SK-N-SH (cell line): ENCODE data around the gene PCP4L1. TPM values are rescaled to one million over a fixed set of nuclear protein-coding genes. Genes with fewer than 3 reads are reported as not detected.

ENCODE experiments used
- CTCF ChIA-PET: fragments of 300-600, 350-600 bp; formaldehyde crosslinking; extraction: SDS; loops from one replicate; lab custom pipeline; 2021; lab: Yijun Ruan, JAX
- POLR2A ChIA-PET: fragments of 350-600 bp; sonication (Branson Sonifier 250); formaldehyde crosslinking; extraction: SDS; loops from one replicate; lab custom pipeline; 2020; ENCODE audit warnings: antibody characterized with exemption, inconsistent platforms; lab: Yijun Ruan, JAX
- DNase-seq: peaks from one replicate; pipeline ENCODE4 v3.0.0; 2012
- H2AFZ ChIP-seq: fragments of 200-600 bp; sonication (generic); 2 replicates; pipeline ENCODE4 v1.8.1; 2016; ENCODE audit warnings: antibody characterized with exemption, mild to moderate bottlenecking, low read depth
- H3F3A ChIP-seq: fragments of 200-600 bp; sonication (generic); replicated peaks from 2 replicates; pipeline ENCODE3; 2016; ENCODE audit warnings: antibody characterized with exemption, mild to moderate bottlenecking; ENCODE audit not compliant: insufficient read depth
- H3K27ac ChIP-seq, 2 experiments: fragments of 200-500 bp in 1 of 2; fragments of 200-600 bp in 1 of 2; sonication (Bioruptor generic) in 1 of 2; sonication (generic), shearing (Covaris generic) in 1 of 2; 2 replicates each; pipeline versions ENCODE4 v1.5.1 to v1.6.1; 2014 to 2016; ENCODE audit warnings: low read depth in 2 of 2, inconsistent platforms in 1 of 2, low read length in 1 of 2, mild to moderate bottlenecking in 1 of 2, mixed read lengths in 1 of 2
- H3K27me3 ChIP-seq: fragments of 200-600 bp; sonication (generic), shearing (Covaris generic); 2 replicates; pipeline ENCODE4 v1.6.1; 2016; ENCODE audit warnings: mixed run types; ENCODE audit not compliant: insufficient read depth
- H3K36me3 ChIP-seq, 2 experiments: fragments of 200-500 bp in 1 of 2; fragments of 200-600 bp in 1 of 2; sonication (Bioruptor generic) in 1 of 2; sonication (generic) in 1 of 2; replicated peaks in 1 of 2; 2 replicates each; pipeline versions ENCODE3 to v1.5.1; 2014 to 2016; ENCODE audit warnings: low read length in 1 of 2, mild to moderate bottlenecking in 1 of 2; ENCODE audit not compliant: insufficient read depth in 2 of 2, control insufficient read depth in 1 of 2
- H3K4me1 ChIP-seq, 2 experiments: fragments of 200-500 bp in 1 of 2; fragments of 200-600 bp in 1 of 2; sonication (Bioruptor generic) in 1 of 2; sonication (generic), shearing (Covaris generic) in 1 of 2; 2 replicates each; pipeline versions ENCODE4 v1.5.1 to v1.6.1; 2014 to 2016; ENCODE audit warnings: low read depth in 1 of 2, low read length in 1 of 2, mixed run types in 1 of 2; ENCODE audit not compliant: insufficient read depth in 2 of 2, control insufficient read depth in 1 of 2
- H3K4me2 ChIP-seq: fragments of 200-600 bp; sonication (generic), shearing (Covaris generic); 2 replicates; pipeline ENCODE4 v1.6.1; 2017; ENCODE audit warnings: mixed run types
- H3K4me3 ChIP-seq, 2 experiments: fragments of 200-500 bp in 1 of 2; fragments of 200-600 bp in 1 of 2; sonication (Bioruptor generic) in 1 of 2; sonication (generic), shearing (Covaris generic) in 1 of 2; 2 replicates each; pipeline versions ENCODE4 v1.5.1 to v1.8.1; 2014 to 2016; ENCODE audit warnings: low read depth in 2 of 2, inconsistent platforms in 1 of 2, low read length in 1 of 2, mild to moderate bottlenecking in 1 of 2, mixed read lengths in 1 of 2, moderate library complexity in 1 of 2
- H3K79me2 ChIP-seq: fragments of 200-600 bp; sonication (generic); 2 replicates; pipeline ENCODE4 v1.8.1; 2017; ENCODE audit warnings: mild to moderate bottlenecking; ENCODE audit not compliant: insufficient read depth
- H3K9ac ChIP-seq: fragments of 200-600 bp; sonication (generic); 2 replicates; pipeline ENCODE4 v1.6.1; 2017; ENCODE audit warnings: mixed run types
- H3K9me2 ChIP-seq: fragments of 200-600 bp; sonication (generic); 2 replicates; pipeline ENCODE4 v1.6.1; 2017; ENCODE audit warnings: mixed run types
- H3K9me3 ChIP-seq: fragments of 200-600 bp; sonication (generic); 2 replicates; pipeline ENCODE4 v1.6.1; 2017; ENCODE audit warnings: mixed run types, mild to moderate bottlenecking, moderate library complexity
- H4K20me1 ChIP-seq: fragments of 200-600 bp; sonication (generic); 2 replicates; pipeline ENCODE4 v1.6.1; 2017; ENCODE audit warnings: mild to moderate bottlenecking, mixed run types; ENCODE audit not compliant: insufficient read depth
- EP300 ChIP-seq, 2 experiments: IDR thresholded peaks; 2 replicates each; pipeline versions ENCODE4 v1.4.0 to v1.6.1; 2012; ENCODE audit warnings: borderline replicate concordance in 1 of 2, low read depth in 1 of 2, low read length in 1 of 2
- FOXJ3 ChIP-seq: sonication (generic); formaldehyde crosslinking; IDR thresholded peaks from 2 replicates; pipeline ENCODE4 v1.5.1; 2020; ENCODE audit warnings: mild to moderate bottlenecking, missing genetic modification reagents
- GATA2 ChIP-seq: sonication (generic); formaldehyde crosslinking; IDR thresholded peaks from 2 replicates; pipeline ENCODE4 v1.5.0; 2020; ENCODE audit warnings: mild to moderate bottlenecking, missing genetic modification reagents
- MXI1 ChIP-seq: IDR thresholded peaks from 2 replicates; pipeline ENCODE4 v1.6.1; 2012; ENCODE audit warnings: mild to moderate bottlenecking, low read depth, low read length, improper control_type of control experiment
- RAD21 ChIP-seq: IDR thresholded peaks from 2 replicates; pipeline ENCODE4 v1.6.1; 2012; ENCODE audit warnings: mild to moderate bottlenecking, low read length
- RCOR1 ChIP-seq: fragments of 150-350 bp; IDR thresholded peaks from 2 replicates; pipeline ENCODE4 v1.6.1; 2017; ENCODE audit warnings: antibody characterized with exemption, low read length
- SIN3A ChIP-seq: IDR thresholded peaks from 2 replicates; pipeline ENCODE4 v1.6.1; 2012; ENCODE audit warnings: low read depth, mild to moderate bottlenecking, low read length, moderate library complexity, borderline replicate concordance
- TAF1 ChIP-seq: IDR thresholded peaks from 2 replicates; pipeline ENCODE4 v1.6.1; 2012; ENCODE audit warnings: low read depth, mild to moderate bottlenecking, low read length, moderate library complexity, borderline replicate concordance
- TCF12 ChIP-seq: IDR thresholded peaks from 2 replicates; pipeline ENCODE4 v1.4.0; 2012
- TEAD4 ChIP-seq: IDR thresholded peaks from 2 replicates; pipeline ENCODE4 v1.4.0; 2012; ENCODE audit warnings: mild to moderate bottlenecking, borderline replicate concordance; ENCODE audit not compliant: insufficient read depth
- WGBS: methylation state at CpG from one replicate; pipeline ENCODE4 v1.1.6; 2017; ENCODE audit warnings: low lambda C conversion rate; 5-methylcytosine and 5-hydroxymethylcytosine counted together
- polyA plus RNA-seq, 3 experiments: library from polyadenylated mRNA; depleted of rRNA; stranded (reverse); fragments of >200 nt; gene quantifications; 2 replicates each; pipeline ENCODE4 v1.2.3, GENCODE V29; 2012
- TF ChIP-seq, protein P1 (sequence below): fragments of 200-600 bp; sonication (generic); IDR thresholded peaks from 2 replicates; pipeline ENCODE4 v1.6.1; 2017; ENCODE audit warnings: antibody characterized with exemption, mild to moderate bottlenecking, moderate library complexity
- TF ChIP-seq, protein P2 (sequence below): IDR thresholded peaks from 2 replicates; pipeline ENCODE4; 2012
- TF ChIP-seq, protein P3 (sequence below): IDR thresholded peaks from 2 replicates; pipeline ENCODE4 v1.6.1; 2012; ENCODE audit warnings: mild to moderate bottlenecking, low read depth, low read length, moderate library complexity
- TF ChIP-seq, protein P4 (sequence below): fragments of 150-350 bp; IDR thresholded peaks from 2 replicates; pipeline ENCODE4 v1.6.1; 2017; ENCODE audit warnings: antibody characterized with exemption, low read length, low read depth, borderline replicate concordance

Gene PCP4L1
- polyA plus RNA-seq, 1 of the 3 experiments (the other 2 are of a cell fraction) = not detected

DNA sequence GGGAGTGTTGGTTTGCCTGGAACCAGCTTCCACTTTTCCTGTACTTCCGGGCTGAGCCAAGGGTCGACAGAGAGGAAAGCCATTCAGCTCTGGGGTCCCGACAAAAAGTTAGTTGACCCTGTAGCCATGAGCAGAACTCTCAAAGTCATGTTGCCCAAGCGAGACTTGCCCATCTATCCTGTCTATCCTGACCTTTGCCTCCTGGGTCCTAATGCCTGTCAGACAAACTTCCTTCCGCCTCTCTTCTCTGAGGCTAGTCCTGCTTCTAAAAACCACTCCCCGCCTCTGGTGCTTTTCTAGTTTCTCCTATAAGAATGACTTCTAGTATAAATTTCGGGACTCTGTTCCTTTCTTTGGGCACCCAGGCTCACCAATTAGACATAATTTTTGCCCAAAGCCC lies 7.7 kb upstream of the PCP4L1 start:
- Histone ChIP-seq H3K4me3 (no peak overlapping the region), H3K9me3 (no peaks in the 10 kb centered on the region), H3K9ac (no peak overlapping the region), H3K4me2 (no peak overlapping the region), H4K20me1 (no peaks in the 10 kb centered on the region), H3K27ac (no peak overlapping the region), H3K79me2 (no peaks in the 10 kb centered on the region), H2AFZ (no peak overlapping the region), H3K27me3 (peaks cover 9% of the 10 kb centered on the region; the same call in 1 of the 2 replicates), H3K36me3 (no peaks in the 10 kb centered on the region), H3F3A (no peaks in the 10 kb centered on the region), H3K9me2 (no peaks in the 10 kb centered on the region), H3K4me1 (no peaks in the 10 kb centered on the region)
- no peak for TF ChIP-seq TAF1
- TF ChIP-seq RAD21 = no peak
- no peak for TF ChIP-seq SIN3A
- TF ChIP-seq RCOR1 = no peak
- TF ChIP-seq, protein P1, sequence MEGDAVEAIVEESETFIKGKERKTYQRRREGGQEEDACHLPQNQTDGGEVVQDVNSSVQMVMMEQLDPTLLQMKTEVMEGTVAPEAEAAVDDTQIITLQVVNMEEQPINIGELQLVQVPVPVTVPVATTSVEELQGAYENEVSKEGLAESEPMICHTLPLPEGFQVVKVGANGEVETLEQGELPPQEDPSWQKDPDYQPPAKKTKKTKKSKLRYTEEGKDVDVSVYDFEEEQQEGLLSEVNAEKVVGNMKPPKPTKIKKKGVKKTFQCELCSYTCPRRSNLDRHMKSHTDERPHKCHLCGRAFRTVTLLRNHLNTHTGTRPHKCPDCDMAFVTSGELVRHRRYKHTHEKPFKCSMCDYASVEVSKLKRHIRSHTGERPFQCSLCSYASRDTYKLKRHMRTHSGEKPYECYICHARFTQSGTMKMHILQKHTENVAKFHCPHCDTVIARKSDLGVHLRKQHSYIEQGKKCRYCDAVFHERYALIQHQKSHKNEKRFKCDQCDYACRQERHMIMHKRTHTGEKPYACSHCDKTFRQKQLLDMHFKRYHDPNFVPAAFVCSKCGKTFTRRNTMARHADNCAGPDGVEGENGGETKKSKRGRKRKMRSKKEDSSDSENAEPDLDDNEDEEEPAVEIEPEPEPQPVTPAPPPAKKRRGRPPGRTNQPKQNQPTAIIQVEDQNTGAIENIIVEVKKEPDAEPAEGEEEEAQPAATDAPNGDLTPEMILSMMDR = no peak
- no peak for TF ChIP-seq TEAD4
- TF ChIP-seq, protein P2, sequence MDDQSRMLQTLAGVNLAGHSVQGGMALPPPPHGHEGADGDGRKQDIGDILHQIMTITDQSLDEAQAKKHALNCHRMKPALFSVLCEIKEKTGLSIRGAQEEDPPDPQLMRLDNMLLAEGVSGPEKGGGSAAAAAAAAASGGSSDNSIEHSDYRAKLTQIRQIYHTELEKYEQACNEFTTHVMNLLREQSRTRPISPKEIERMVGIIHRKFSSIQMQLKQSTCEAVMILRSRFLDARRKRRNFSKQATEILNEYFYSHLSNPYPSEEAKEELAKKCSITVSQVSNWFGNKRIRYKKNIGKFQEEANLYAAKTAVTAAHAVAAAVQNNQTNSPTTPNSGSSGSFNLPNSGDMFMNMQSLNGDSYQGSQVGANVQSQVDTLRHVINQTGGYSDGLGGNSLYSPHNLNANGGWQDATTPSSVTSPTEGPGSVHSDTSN = no peak
- ChIA-PET POLR2A (no interaction called here), CTCF (interaction anchor here (2.0 to 3.9 kb wide), 2 partner anchors 10 to 23 kb away, joined by 5 to 19 read pairs; no protein-coding TSS in a partner anchor)
- no peak for DNase-seq
- 58% methylated on average over 7 of the region's 7 CpGs for WGBS

DNA sequence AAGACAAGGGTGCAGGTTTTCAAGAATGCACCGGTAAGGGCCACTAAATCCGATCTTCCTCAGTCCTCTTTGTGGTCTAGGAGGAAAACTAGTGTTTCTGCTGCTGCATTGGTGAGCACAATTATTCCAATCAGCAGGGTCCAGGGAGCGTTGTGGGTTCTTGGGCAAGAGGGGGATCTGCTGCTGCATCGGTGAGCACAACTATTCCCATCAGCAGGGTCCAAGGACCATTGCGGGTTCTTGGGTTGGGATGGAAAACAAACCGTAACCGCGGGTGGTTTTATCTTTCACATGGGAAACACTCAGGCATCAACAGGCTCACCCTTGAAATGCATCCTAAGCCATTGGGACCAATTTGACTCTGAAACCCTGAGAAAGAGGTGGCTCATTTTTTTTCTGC lies 7.0 kb upstream of the PCP4L1 start:
- POLR2A ChIA-PET = no interaction called here
- no peak for DNase-seq
- H3K27me3 ChIP-seq = peaks cover 9% of the 10 kb centered on the region; the same call in 1 of the 2 replicates
- H3K27ac ChIP-seq = no peak overlapping the region
- CTCF ChIA-PET = interaction anchor here (3.9 kb wide), 1 partner anchor 23 kb away, joined by 19 read pairs; no protein-coding TSS in a partner anchor
- 81% methylated on average over 8 of the region's 8 CpGs for WGBS
- H3K9ac ChIP-seq = no peak overlapping the region
- H3K79me2 ChIP-seq = no peaks in the 10 kb centered on the region
- H3K4me1 ChIP-seq = no peaks in the 10 kb centered on the region
- no peak overlapping the region for H3K4me3 ChIP-seq
- H3K4me2 ChIP-seq = no peak overlapping the region
- 0 out of 2 replicates have a peak, but pooled peaks cover under 1% of the 10 kb centered on the region for H3K9me3 ChIP-seq
- H3F3A ChIP-seq = no peaks in the 10 kb centered on the region
- TF ChIP-seq, protein P2 = no peak
- TF ChIP-seq, protein P1 = no peak
- TF ChIP-seq, protein P3, sequence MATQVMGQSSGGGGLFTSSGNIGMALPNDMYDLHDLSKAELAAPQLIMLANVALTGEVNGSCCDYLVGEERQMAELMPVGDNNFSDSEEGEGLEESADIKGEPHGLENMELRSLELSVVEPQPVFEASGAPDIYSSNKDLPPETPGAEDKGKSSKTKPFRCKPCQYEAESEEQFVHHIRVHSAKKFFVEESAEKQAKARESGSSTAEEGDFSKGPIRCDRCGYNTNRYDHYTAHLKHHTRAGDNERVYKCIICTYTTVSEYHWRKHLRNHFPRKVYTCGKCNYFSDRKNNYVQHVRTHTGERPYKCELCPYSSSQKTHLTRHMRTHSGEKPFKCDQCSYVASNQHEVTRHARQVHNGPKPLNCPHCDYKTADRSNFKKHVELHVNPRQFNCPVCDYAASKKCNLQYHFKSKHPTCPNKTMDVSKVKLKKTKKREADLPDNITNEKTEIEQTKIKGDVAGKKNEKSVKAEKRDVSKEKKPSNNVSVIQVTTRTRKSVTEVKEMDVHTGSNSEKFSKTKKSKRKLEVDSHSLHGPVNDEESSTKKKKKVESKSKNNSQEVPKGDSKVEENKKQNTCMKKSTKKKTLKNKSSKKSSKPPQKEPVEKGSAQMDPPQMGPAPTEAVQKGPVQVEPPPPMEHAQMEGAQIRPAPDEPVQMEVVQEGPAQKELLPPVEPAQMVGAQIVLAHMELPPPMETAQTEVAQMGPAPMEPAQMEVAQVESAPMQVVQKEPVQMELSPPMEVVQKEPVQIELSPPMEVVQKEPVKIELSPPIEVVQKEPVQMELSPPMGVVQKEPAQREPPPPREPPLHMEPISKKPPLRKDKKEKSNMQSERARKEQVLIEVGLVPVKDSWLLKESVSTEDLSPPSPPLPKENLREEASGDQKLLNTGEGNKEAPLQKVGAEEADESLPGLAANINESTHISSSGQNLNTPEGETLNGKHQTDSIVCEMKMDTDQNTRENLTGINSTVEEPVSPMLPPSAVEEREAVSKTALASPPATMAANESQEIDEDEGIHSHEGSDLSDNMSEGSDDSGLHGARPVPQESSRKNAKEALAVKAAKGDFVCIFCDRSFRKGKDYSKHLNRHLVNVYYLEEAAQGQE = no peak
- TF ChIP-seq, protein P4, sequence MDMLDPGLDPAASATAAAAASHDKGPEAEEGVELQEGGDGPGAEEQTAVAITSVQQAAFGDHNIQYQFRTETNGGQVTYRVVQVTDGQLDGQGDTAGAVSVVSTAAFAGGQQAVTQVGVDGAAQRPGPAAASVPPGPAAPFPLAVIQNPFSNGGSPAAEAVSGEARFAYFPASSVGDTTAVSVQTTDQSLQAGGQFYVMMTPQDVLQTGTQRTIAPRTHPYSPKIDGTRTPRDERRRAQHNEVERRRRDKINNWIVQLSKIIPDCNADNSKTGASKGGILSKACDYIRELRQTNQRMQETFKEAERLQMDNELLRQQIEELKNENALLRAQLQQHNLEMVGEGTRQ = no peak
- TF ChIP-seq GATA2 (CRISPR knock-in tag) (no peak), FOXJ3 (no peak), MXI1 (no peak), EP300 (IDR thresholded peaks at IDR 0.05; ENCODE audit: borderline replicate concordance in 1 of 2, low read depth in 1 of 2, low read length in 1 of 2) (no peak), RAD21 (no peak), TCF12 (no peak)
- TF ChIP-seq, all 33 proteins: peak for 0
- Histone ChIP-seq H3K9me2 (no peaks in the 10 kb centered on the region), H3K36me3 (no peaks in the 10 kb centered on the region), H4K20me1 (no peaks in the 10 kb centered on the region), H2AFZ (no peak overlapping the region)
